HL-60 (cell line): Measurements from ENCODE around the gene ADAMTSL3.

Experiments used
- DNase-seq, 2 experiments: peaks; one replicate each; pipeline ENCODE4 v3.0.0-alpha.2; 2010 to 2020; ENCODE audit warnings: low read depth in 1 of 2, low spot score in 1 of 2
- H3K27ac ChIP-seq: fragments of 250-450 bp; sonication (Bioruptor Pico); replicated peaks from 2 replicates; pipeline ENCODE4 v1.5.1; 2020; ENCODE audit warnings: mild to moderate bottlenecking, moderate library complexity
- H3K27me3 ChIP-seq: fragments of 250-450 bp; sonication (Bioruptor Pico); 2 replicates; pipeline ENCODE4 v1.5.1; 2021; ENCODE audit warnings: mild to moderate bottlenecking, moderate library complexity; ENCODE audit not compliant: insufficient read depth, poor library complexity, severe bottlenecking
- H3K4me3 ChIP-seq: replicated peaks from 2 replicates; pipeline ENCODE4 v1.5.1; 2011; ENCODE audit warnings: mild to moderate bottlenecking, control low read depth, low read length; ENCODE audit not compliant: insufficient read depth
- GABPA ChIP-seq: IDR thresholded peaks from 2 replicates; pipeline ENCODE4 v1.6.1; 2012; ENCODE audit warnings: low read depth
- POLR2AphosphoS5 ChIP-seq: IDR thresholded peaks from 2 replicates; pipeline ENCODE4 v1.6.1; 2012; ENCODE audit warnings: low read depth
- SPI1 ChIP-seq: IDR thresholded peaks from 2 replicates; pipeline ENCODE4 v1.6.1; 2012; ENCODE audit warnings: low read depth, mild to moderate bottlenecking, borderline replicate concordance
- TF ChIP-seq, protein P1 (sequence below): IDR thresholded peaks from one replicate; pipeline ENCODE4 v1.5.1; 2011; ENCODE audit warnings: low read length, control low read depth, inconsistent platforms; ENCODE audit not compliant: insufficient read depth
- TF ChIP-seq, protein P2 (sequence below): IDR thresholded peaks from 2 replicates; pipeline ENCODE4 v1.6.1; 2012; ENCODE audit warnings: low read depth; ENCODE audit not compliant: insufficient replicate concordance

Gene ADAMTSL3

DNA sequence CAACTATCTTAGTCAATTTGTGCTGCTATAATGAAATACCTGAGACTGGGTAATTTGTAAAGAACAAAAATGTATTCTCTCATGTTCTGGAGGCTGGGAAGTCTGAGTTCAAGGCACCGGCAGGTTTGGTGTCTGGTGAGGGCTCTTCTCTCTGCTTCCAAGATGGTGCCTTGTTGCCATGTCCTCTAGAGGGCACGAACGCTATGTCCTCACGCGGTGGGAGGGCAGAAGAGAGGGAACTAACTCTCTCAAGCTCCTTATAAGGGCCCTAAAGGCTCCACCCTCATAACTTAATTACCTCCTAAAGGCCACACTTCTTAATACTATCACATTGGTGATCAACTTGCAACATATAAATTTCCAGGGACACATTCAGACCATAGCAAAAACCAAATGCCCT lies 108.4 kb downstream of the ADAMTSL3 start:
- H3K27ac ChIP-seq: no peak overlapping the region
- H3K4me3 ChIP-seq: no peak overlapping the region
- TF ChIP-seq GABPA: no peak
- TF ChIP-seq, protein P1, sequence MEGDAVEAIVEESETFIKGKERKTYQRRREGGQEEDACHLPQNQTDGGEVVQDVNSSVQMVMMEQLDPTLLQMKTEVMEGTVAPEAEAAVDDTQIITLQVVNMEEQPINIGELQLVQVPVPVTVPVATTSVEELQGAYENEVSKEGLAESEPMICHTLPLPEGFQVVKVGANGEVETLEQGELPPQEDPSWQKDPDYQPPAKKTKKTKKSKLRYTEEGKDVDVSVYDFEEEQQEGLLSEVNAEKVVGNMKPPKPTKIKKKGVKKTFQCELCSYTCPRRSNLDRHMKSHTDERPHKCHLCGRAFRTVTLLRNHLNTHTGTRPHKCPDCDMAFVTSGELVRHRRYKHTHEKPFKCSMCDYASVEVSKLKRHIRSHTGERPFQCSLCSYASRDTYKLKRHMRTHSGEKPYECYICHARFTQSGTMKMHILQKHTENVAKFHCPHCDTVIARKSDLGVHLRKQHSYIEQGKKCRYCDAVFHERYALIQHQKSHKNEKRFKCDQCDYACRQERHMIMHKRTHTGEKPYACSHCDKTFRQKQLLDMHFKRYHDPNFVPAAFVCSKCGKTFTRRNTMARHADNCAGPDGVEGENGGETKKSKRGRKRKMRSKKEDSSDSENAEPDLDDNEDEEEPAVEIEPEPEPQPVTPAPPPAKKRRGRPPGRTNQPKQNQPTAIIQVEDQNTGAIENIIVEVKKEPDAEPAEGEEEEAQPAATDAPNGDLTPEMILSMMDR: no peak
- TF ChIP-seq, protein P2, sequence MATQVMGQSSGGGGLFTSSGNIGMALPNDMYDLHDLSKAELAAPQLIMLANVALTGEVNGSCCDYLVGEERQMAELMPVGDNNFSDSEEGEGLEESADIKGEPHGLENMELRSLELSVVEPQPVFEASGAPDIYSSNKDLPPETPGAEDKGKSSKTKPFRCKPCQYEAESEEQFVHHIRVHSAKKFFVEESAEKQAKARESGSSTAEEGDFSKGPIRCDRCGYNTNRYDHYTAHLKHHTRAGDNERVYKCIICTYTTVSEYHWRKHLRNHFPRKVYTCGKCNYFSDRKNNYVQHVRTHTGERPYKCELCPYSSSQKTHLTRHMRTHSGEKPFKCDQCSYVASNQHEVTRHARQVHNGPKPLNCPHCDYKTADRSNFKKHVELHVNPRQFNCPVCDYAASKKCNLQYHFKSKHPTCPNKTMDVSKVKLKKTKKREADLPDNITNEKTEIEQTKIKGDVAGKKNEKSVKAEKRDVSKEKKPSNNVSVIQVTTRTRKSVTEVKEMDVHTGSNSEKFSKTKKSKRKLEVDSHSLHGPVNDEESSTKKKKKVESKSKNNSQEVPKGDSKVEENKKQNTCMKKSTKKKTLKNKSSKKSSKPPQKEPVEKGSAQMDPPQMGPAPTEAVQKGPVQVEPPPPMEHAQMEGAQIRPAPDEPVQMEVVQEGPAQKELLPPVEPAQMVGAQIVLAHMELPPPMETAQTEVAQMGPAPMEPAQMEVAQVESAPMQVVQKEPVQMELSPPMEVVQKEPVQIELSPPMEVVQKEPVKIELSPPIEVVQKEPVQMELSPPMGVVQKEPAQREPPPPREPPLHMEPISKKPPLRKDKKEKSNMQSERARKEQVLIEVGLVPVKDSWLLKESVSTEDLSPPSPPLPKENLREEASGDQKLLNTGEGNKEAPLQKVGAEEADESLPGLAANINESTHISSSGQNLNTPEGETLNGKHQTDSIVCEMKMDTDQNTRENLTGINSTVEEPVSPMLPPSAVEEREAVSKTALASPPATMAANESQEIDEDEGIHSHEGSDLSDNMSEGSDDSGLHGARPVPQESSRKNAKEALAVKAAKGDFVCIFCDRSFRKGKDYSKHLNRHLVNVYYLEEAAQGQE: no peak
- no peak for TF ChIP-seq SPI1
- no peak for TF ChIP-seq POLR2AphosphoS5
- no peaks in the 10 kb centered on the region for H3K27me3 ChIP-seq
- no peak for DNase-seq

DNA sequence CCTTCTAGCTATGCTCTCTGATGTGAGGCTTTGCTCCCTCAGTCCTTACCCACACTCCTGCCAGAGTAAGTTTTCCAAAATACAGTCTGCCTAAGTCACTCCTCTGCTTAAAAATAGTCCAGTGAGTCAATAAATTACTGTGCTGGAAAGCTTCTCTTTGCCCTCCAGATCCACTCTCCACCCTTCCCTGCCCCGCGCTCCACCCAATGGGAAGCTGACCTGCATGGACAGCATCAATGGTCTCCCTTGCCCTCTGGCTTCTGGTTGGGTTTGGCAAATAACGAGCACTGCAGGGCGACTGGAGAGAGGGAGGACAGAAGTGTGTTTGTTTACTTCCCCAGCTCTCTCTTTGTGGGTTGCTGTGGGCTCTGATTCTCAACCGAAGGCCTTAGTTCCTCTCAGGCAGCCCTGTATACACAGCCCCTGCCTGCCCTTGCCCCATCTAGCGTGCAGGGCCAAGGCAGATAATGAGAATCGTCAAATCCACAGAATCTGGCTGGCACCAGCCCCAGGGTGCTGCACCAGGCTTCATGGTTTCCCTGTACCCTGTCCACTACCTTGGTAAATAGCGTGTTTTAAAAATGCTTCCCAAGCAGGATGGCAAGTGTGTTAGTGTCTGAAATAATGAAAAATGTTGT lies 110.4 kb downstream of the ADAMTSL3 start:
- TF ChIP-seq, protein P2: no peak
- no peak for TF ChIP-seq SPI1
- TF ChIP-seq POLR2AphosphoS5: no peak
- no peak for TF ChIP-seq GABPA
- TF ChIP-seq, protein P1: no peak
- H3K27me3 ChIP-seq: no peaks in the 10 kb centered on the region
- no peak overlapping the region for H3K27ac ChIP-seq

DNA sequence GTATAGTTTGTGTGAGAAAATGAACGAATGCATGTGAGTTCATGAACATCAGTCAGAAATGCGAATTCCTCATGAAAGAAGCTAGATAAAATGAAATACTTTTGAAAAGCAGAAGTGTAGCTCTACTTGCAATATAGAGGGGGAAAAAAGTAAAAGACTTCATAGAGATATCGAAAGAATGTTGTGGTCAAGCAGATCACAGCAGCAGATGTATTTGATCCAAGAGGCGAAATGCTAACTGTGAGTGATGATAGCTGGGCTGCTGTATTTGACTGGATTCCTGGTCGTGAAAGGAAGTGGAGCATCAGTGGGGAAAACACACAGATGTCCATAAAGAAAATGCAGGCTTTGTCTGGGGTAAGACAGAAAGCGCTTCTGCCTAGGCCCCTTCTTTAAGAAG lies 112.4 kb downstream of the ADAMTSL3 start:
- no peak overlapping the region for H3K4me3 ChIP-seq
- peak; percentile 12; the same call in 1 of the 2 replicates for TF ChIP-seq SPI1
- TF ChIP-seq, protein P2: no peak

More for the DNA sequence above, 110.4 kb downstream of the ADAMTSL3 start:
- DNase-seq: no peak
- H3K4me3 ChIP-seq: no peak overlapping the region

More for the DNA sequence above, 112.4 kb downstream of the ADAMTSL3 start:
- Histone ChIP-seq H3K27me3 (no peaks in the 10 kb centered on the region), H3K27ac (no peak overlapping the region)
- DNase-seq: no peak
